ENCODE data around the gene YTHDF1.
"Not testable (repeated sequence)": the region's sequence is repeated elsewhere in the genome, so short reads cannot be mapped to it uniquely, and the experiment has no call there.

The YTHDF1 gene

DNA sequence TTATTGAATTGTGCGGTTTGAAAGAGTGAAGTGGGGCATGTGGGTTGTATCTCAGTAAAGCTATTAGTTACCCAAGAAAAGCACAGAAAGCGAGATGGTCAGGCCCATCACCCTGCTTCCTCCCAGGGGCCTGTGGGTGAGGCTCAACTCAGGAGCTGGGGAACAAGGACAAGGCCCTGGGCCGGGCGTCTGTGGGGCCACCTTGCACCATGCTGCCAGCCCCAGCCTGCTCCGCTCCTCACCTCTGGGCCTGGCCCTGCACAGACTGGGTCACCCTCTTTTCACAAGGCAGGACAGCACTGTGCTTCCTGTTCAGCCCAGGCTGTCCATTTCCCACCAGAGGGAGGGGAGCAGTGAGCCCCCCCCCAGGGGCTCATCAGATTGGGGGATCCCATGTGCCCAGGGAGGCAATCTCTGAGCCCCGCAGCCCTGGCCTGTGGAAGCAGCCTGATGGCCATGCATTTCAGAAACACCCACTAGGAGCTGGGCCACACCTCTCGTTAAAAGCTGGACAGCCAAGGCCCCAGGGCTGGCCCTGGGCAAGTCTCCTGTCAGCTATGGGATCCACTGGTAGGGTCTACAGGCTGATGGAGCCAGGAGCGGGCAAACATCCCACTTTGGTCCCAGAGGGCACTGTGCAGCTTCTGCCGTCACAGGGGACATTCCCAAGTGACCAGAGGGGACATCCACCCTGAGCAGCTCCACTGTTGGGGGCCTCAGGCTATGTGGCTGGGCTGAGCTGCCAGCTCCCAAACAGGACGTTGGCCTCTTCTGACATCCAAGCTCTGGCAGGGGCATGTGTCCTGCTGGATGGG lies 55.9 kb downstream of the YTHDF1 start:
- DNase-seq: no peak

GRCh38 chr20:63159251-63159650 lies 56.7 kb downstream of the YTHDF1 start:
- not testable (repeated sequence) for DNase-seq

- DNase-seq: no peak
These were observed 57.1 kb downstream of the YTHDF1 start for GRCh38 chr20:63158845-63159244.

DNA sequence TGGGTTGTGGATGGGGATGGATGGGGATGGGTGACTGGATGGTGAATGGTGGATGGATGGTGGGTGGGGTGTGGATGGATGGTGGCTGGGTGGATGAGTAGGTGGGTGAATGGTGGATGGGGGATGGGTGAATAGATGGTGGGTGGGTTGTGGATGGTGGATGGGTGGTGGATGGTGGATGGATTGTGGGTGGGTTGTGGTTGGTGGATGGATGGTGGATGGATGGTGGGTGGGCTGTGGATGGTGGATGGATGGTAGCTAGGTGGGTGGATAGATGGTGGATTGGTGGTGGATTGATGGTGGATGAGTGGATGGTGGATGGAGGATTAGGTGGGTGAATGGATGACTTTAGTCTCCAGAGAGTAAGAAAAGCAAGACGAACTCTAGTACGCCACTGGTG lies 57.6 kb downstream of the YTHDF1 start:
- no peak for DNase-seq

DNA sequence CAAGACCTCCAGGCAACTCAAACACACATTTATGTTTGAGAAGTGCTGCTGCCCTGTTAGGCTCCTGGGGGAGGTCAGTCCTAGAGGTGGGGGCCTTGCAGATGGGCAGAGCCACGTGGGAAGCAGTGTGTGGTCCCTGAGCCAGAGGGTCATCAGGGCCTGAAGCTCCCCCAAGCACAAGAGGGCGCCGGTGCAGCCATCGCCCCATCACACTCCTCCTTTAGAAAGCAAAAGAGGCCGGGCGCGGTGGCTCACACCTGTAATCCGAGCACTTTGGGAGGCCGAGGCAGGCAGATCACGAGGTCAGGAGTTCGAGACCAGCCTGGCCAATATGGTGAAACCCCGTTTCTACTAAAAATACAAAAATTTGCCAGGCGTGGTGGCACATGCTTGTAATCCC lies 58.5 kb downstream of the YTHDF1 start:
- not testable (repeated sequence) for DNase-seq

DNA sequence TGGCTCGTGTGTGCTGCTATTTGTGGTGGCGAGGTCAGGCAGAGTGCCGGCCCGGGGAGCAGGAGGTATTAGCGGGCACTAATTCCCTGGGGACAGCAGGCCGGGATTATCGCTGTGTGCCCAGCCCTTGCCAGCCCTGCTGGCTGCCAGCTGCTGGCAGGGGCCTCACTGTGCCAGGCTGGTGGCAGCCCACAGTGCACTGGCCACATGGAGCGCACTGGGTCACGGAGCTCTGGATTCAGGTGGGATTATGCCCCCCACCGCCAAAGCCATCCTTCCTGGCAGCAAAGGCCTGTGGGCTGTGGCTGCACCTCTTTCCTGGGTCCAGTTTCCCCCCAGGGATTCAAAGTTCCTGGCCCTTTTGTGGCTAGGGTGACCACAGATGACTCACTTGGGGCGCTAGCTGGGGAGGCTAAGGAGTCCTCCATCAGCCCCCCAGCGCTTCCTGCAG lies 59.7 kb downstream of the YTHDF1 start:
- no peak for DNase-seq

DNA sequence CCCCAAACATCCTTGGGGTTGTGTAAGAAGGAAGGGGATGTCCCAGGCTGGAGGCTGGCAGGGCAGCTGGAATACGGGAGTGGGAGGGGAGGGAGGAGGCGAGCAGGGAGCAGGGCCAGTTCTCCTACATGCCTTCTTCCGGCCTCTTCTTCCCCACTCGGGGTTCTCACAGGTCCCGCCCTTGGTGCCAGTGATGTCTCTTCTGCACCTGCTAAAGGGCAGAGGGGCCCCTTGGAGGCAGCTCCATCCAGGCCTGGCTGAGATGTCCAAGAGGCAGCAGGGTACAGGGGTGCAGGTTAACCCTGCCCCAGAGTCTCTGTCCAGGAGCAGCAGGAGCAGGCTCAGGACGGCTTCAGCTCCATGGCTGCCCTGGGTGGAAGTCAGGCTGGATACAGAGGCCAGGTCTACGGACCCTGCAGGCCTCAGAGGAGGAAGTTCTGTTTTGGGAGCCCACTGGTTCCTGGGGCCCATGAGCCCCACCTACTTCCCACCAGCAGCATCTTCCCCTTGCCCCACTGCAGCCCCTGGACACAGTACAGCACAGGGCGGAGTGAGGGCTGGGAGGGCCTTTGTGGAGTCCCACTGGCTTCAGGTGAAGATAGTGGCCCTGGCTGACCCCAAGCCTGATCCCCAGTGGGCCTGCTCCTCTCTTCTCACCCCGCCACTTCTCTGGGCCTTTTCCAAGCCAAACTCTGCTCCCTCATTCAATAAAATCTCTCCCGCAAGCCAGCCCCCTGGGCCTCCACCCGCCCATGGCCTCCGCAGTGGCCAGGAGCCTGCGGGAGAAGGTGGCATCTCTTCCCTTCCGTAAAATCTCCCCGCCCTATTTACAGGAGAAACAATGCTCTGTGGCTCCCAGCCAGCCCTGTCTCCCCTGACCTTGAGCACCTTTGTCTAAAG lies 60.4 kb downstream of the YTHDF1 start:
- no peak for DNase-seq

DNA sequence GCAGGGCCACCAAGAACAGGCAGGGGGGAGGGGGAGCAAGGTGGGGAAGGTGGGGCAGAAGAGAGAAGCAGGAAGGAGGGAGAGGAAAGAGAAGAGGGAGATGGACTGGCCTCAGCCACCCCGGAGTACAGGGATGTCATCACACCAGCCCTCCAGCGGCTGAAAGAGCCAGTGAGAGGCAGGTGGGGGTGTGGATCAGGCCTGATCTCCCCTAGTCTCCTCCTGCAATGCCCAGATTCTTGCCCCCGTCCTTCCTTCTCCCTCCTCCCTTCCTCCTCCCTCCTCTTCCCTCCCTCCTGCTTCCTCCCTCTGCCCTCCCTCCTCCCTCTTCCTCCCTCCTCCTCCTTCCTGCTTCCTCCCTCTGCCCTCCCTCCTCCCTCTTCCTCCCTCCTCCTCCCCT lies 61.5 kb downstream of the YTHDF1 start:
- no peak for DNase-seq

- DNase-seq: no peak
These were observed 62.4 kb downstream of the YTHDF1 start for GRCh38 chr20:63153254-63154221.

DNA sequence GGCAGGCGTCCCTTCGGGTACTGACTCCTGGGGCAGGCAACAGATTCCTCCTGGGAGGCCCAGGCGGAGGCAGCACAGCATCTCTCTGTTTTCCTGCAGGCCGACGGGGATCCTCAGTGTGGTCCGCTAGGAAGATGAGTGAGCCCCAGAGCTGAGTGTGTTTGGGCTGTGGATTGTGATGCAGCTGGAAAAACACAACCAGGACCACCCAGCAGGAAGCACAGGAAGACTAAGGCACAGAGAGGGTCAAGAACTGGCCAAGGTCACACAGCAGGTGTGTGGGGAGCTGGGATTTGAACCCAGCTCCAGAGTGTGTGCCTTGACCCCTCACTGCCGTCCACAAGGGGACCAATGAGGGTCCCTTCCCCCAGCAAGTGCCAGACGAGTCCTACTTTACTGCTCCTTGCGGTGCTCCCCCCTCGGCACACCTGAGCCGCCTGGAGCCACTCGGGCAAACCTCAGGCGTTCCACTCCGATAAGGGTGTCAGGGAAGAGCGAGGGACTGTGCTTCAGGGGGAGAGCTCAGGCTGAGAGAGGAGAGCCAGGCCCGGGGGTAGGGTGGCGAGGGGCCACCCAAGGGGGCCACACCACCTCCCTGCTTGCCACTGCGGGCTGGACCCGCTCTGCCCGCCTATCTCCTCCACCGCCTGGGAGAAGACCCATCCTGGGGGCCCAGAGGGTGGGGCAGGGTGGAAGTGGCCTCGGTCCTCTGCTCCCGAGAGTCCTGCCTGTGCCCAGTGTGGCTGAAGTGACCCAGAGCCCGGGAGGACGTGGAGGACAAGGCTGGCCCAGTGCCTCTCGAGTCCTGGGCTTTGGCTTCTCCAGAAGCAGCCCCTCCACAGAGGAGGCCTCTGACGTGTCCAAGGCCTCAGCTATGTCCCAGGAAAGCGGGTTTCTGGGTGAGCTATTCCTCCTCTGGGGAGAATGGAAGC lies 63.3 kb downstream of the YTHDF1 start:
- DNase-seq: no peak

GRCh38 chr20:63151554-63152321 lies 64.2 kb downstream of the YTHDF1 start:
- peak in 3 of 56 donors; percentile 4 to 22 (median 9) for DNase-seq

DNA sequence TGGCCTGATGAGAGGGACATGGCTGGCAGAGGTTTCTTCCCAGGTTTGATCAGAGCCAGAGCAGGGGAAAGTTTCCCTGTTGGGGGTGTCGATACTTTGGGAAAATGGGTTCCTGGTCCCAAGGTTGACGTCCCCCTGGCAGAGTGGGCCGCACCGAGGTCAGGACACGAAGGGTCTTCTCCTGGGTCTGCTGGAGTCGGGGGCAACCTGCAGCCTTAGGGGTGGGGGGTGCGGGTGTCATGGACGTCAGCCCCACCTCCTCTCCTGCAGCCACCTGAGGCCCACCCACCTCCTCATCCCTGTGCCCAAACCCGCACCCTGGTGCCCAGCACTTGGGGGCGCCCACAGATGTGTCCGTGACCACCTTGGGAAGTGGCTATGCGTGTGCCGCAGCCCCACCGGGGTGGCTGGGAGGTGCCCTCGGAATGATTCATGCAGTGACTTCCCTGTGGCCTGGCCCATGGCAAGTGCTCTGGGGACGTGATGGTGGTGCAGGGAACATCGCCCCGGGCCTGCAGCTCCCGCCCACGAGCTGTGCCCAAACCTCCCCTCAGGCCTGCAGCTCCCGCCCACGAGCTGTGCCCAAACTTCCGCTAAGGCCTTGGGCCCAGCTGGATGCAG lies 64.9 kb downstream of the YTHDF1 start:
- no peak for DNase-seq

GRCh38 chr20:63150391-63150898 lies 65.5 kb downstream of the YTHDF1 start:
- no peak for DNase-seq

DNA sequence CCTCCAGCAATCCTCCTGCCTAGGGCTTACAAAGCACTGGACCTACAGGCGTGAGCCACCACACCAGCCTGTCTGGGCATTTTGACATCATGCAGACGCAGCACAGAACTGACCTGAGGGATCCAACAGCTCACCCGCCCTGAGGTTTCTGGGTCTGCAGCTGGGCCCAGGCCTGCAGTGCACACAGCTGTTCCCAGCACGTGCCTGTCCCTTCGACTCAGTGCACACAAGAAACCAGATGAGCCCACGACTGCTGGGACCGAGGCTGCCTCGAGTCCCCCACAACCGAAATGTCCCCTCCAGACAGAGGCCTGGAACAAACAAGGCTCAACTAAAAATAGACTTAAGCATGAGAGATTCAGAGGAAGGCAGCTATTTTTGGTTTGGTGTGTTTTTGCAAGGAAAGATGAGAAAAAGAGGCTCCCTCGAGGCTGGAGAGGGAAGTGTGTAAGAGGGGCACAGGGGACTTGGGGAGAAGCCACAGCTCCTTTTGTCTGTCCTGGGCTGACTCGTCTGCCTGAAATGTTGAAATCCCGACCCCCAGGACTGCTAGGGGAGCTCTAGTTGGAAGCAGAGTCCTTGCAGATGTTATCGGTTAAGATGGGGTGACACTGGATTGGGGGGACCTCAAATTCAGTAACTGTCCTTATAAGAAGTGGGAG lies 66.3 kb downstream of the YTHDF1 start:
- DNase-seq: no peak

- no peak for DNase-seq
These were observed 67.2 kb downstream of the YTHDF1 start for GRCh38 chr20:63148696-63149095.

- DNase-seq: no peak
These were observed 68.4 kb downstream of the YTHDF1 start for GRCh38 chr20:63147532-63147931.

Data from amygdala (tissue), 56 donors.